ENCODE data around the gene HRH3.

Gene HRH3

GRCh38 chr20:62233684-62234083, 13.6 kb upstream of the HRH3 start:
- TF ChIP-seq CTCF (IDR thresholded peaks at IDR 0.05; ENCODE audit: low read depth, low read length) = no peak

GRCh38 chr20:62232770-62233645, 12.9 kb upstream of the HRH3 start:
- TF ChIP-seq CTCF (IDR thresholded peaks at IDR 0.05; ENCODE audit: low read depth, low read length) = no peak
- DNase-seq (ENCODE audit: extremely low read depth, low read depth) = no peak

More at GRCh38 chr20:62233684-62234083, 13.6 kb upstream of the HRH3 start:
- no peak for DNase-seq (ENCODE audit: extremely low read depth, low read depth)

GRCh38 chr20:62232194-62232593, 12.1 kb upstream of the HRH3 start:
- no peak for TF ChIP-seq CTCF (IDR thresholded peaks at IDR 0.05; ENCODE audit: low read depth, low read length)
- DNase-seq (ENCODE audit: extremely low read depth, low read depth) = no peak

GRCh38 chr20:62231292-62231691, 11.2 kb upstream of the HRH3 start:
- no peak for TF ChIP-seq CTCF (IDR thresholded peaks at IDR 0.05; ENCODE audit: low read depth, low read length)
- no peak for DNase-seq (ENCODE audit: extremely low read depth, low read depth)

GRCh38 chr20:62230696-62231095, 10.6 kb upstream of the HRH3 start:
- no peak for TF ChIP-seq CTCF (IDR thresholded peaks at IDR 0.05; ENCODE audit: low read depth, low read length)
- DNase-seq (ENCODE audit: extremely low read depth, low read depth) = no peak

GRCh38 chr20:62230276-62230675, 10.2 kb upstream of the HRH3 start:
- no peak for TF ChIP-seq CTCF (IDR thresholded peaks at IDR 0.05; ENCODE audit: low read depth, low read length)
- DNase-seq (ENCODE audit: extremely low read depth, low read depth) = no peak

- DNase-seq (ENCODE audit: extremely low read depth, low read depth) = no peak
These were observed 9.6 kb upstream of the HRH3 start for GRCh38 chr20:62229667-62230066.

More at GRCh38 chr20:62229667-62230066, 9.6 kb upstream of the HRH3 start:
- TF ChIP-seq CTCF (IDR thresholded peaks at IDR 0.05; ENCODE audit: low read depth, low read length) = no peak

All from AG09319 (cell line).